ENCODE data around the gene ITPR1. TPM values are rescaled to one million over a fixed set of nuclear protein-coding genes. Genes with fewer than 3 reads are reported as not detected.

The ITPR1 gene
- total RNA-seq, 2 donors from 2014 or later: 29.3 to 29.8 TPM

GRCh38 chr3:4614927-4615326 lies 121.8 kb downstream of the ITPR1 start:
- ATAC-seq (no peak), DNase-seq (no peak)
- intact Hi-C loops (cut with DNase I): no loop called here
- no peaks in the 10 kb centered on the region for H3K27me3 ChIP-seq
- TF ChIP-seq POLR2A (IDR thresholded peaks at IDR 0.05) (no peak), CTCF (IDR thresholded peaks at IDR 0.05) (no peak)
- H3K27ac ChIP-seq: no peak overlapping the region
- no peak overlapping the region for H3K4me3 ChIP-seq
- no peaks in the 10 kb centered on the region for H3K36me3 ChIP-seq (replicated peaks in 1 of 2; ENCODE audit: insufficient read depth in 1 of 2, low read depth in 2 of 2)
- WGBS, 2 donors: 78 to 80% methylated on average over 3 of the region's 3 CpGs
- H3K4me1 ChIP-seq: no peaks in the 10 kb centered on the region
- H3K9me3 ChIP-seq: no peaks in the 10 kb centered on the region

- no peak for ATAC-seq
- WGBS, 2 donors: 45 to 46% methylated on average over 3 of the region's 3 CpGs
- H3K9me3 ChIP-seq: no peaks in the 10 kb centered on the region
- H3K27ac ChIP-seq: no peak overlapping the region
- H3K4me1 ChIP-seq: no peaks in the 10 kb centered on the region
- DNase-seq: no peak
- TF ChIP-seq POLR2A (IDR thresholded peaks at IDR 0.05) (no peak), CTCF (IDR thresholded peaks at IDR 0.05) (no peak)
- no peaks in the 10 kb centered on the region for H3K36me3 ChIP-seq (replicated peaks in 1 of 2; ENCODE audit: insufficient read depth in 1 of 2, low read depth in 2 of 2)
- H3K27me3 ChIP-seq: no peaks in the 10 kb centered on the region
- intact Hi-C loops (cut with DNase I): no loop called here
- H3K4me3 ChIP-seq: no peak overlapping the region
Measured at GRCh38 chr3:4615750-4616149, 122.6 kb downstream of the ITPR1 start.

- no peak for TF ChIP-seq POLR2A (IDR thresholded peaks at IDR 0.05)
- TF ChIP-seq CTCF (IDR thresholded peaks at IDR 0.05): no peak
- Histone ChIP-seq H3K4me3 (no peak overlapping the region), H3K27me3 (no peaks in the 10 kb centered on the region), H3K9me3 (no peaks in the 10 kb centered on the region), H3K4me1 (no peaks in the 10 kb centered on the region), H3K27ac (no peak overlapping the region), H3K36me3 (replicated peaks in 1 of 2; ENCODE audit: insufficient read depth in 1 of 2, low read depth in 2 of 2) (no peaks in the 10 kb centered on the region)
- no peak for ATAC-seq
- no peak for DNase-seq
- intact Hi-C loops (cut with DNase I): no loop called here
- WGBS, 2 donors: 82 to 83% methylated on average over 4 of the region's 4 CpGs
Measured at GRCh38 chr3:4623421-4623999, 130.4 kb downstream of the ITPR1 start.

- Histone ChIP-seq H3K36me3 (replicated peaks in 1 of 2; ENCODE audit: insufficient read depth in 1 of 2, low read depth in 2 of 2) (no peaks in the 10 kb centered on the region), H3K27me3 (no peaks in the 10 kb centered on the region), H3K27ac (no peak overlapping the region), H3K9me3 (no peaks in the 10 kb centered on the region), H3K4me3 (no peak overlapping the region), H3K4me1 (no peaks in the 10 kb centered on the region)
- TF ChIP-seq CTCF (IDR thresholded peaks at IDR 0.05): no peak
- TF ChIP-seq POLR2A (IDR thresholded peaks at IDR 0.05): no peak
- WGBS, 2 donors: 69 to 85% methylated on average over 10 of the region's 10 CpGs
- no peak for DNase-seq
- ATAC-seq: no peak
- intact Hi-C loops (cut with DNase I): no loop called here
Measured at GRCh38 chr3:4627651-4628375, 134.7 kb downstream of the ITPR1 start.
